HG03432 (cell line): Measurements from ENCODE around the gene OR51E1.

Source experiments
- ATAC-seq: cut with Tn5 transposase; IDR thresholded peaks from one replicate; pipeline ENCODE4 v1.9.1; 2021; ENCODE audit warnings: mild to moderate bottlenecking, moderate library complexity; ENCODE audit not compliant: unreplicated experiment

The OR51E1 gene

GRCh38 chr11:4704790-4705334 lies 61.1 kb downstream of the OR51E1 start:
- ATAC-seq: no peak
